IMR-90 (cell line): ENCODE results near the gene TMEM256.

ENCODE experiments used
- BHLHE40 ChIP-seq: fragments of 150-350 bp; IDR thresholded peaks from 2 replicates; pipeline ENCODE4 v1.6.1; 2016; ENCODE audit warnings: mild to moderate bottlenecking, low read depth, low read length
- CEBPB ChIP-seq: IDR thresholded peaks from 2 replicates; pipeline ENCODE4 v1.6.1; 2012; ENCODE audit warnings: low read depth, low read length, improper control_type of control experiment
- CHD1 ChIP-seq: IDR thresholded peaks from 2 replicates; pipeline ENCODE4 v1.6.1; 2012; ENCODE audit warnings: low read depth, low read length, improper control_type of control experiment
- CTCF ChIP-seq: conservative IDR thresholded peaks from 2 replicates; pipeline ENCODE4 v1.5.1; 2012; ENCODE audit warnings: mild to moderate bottlenecking, low read depth, low read length, improper control_type of control experiment
- ELK1 ChIP-seq: fragments of 150-350 bp; IDR thresholded peaks from 2 replicates; pipeline ENCODE4 v1.6.1; 2016; ENCODE audit warnings: low read depth, mild to moderate bottlenecking, low read length, moderate library complexity, borderline replicate concordance
- MAFK ChIP-seq: IDR thresholded peaks from 2 replicates; pipeline ENCODE4 v1.6.1; 2012; ENCODE audit warnings: low read depth, low read length, improper control_type of control experiment
- MAZ ChIP-seq: IDR thresholded peaks from 2 replicates; pipeline ENCODE4 v1.6.1; 2012; ENCODE audit warnings: low read depth, mild to moderate bottlenecking, low read length, improper control_type of control experiment, moderate library complexity, borderline replicate concordance
- MXI1 ChIP-seq: IDR thresholded peaks from 2 replicates; pipeline ENCODE4 v1.6.1; 2012; ENCODE audit warnings: low read depth, mild to moderate bottlenecking, low read length, moderate library complexity, borderline replicate concordance
- POLR2A ChIP-seq: IDR thresholded peaks from 2 replicates; pipeline ENCODE4 v1.6.1; 2012; ENCODE audit warnings: mild to moderate bottlenecking, low read depth, low read length
- RAD21 ChIP-seq: IDR thresholded peaks from 2 replicates; pipeline ENCODE4 v1.6.1; 2012; ENCODE audit warnings: low read length, improper control_type of control experiment
- RCOR1 ChIP-seq: IDR thresholded peaks from 2 replicates; pipeline ENCODE4 v1.6.1; 2012; ENCODE audit warnings: mild to moderate bottlenecking, low read length, improper control_type of control experiment; ENCODE audit not compliant: insufficient replicate concordance
- RFX5 ChIP-seq: IDR thresholded peaks from 2 replicates; pipeline ENCODE4 v1.8.0; 2012; ENCODE audit warnings: low read depth, mild to moderate bottlenecking, low read length, moderate library complexity
- SMC3 ChIP-seq: fragments of 150-350 bp; IDR thresholded peaks from 2 replicates; pipeline ENCODE4 v1.6.1; 2016; ENCODE audit warnings: low read depth, mild to moderate bottlenecking, antibody characterized with exemption, low read length, moderate library complexity
- USF2 ChIP-seq: fragments of 150-350 bp; IDR thresholded peaks from 2 replicates; pipeline ENCODE4 v1.6.1; 2017; ENCODE audit warnings: mild to moderate bottlenecking, antibody characterized with exemption, low read length, low read depth

- TF ChIP-seq CTCF (no peak), CEBPB (no peak), RFX5 (no peak), ELK1 (no peak), CHD1 (no peak), USF2 (no peak), POLR2A (no peak), MAZ (no peak), BHLHE40 (no peak), MXI1 (no peak), MAFK (no peak), SMC3 (no peak), RAD21 (no peak), RCOR1 (no peak)
These were observed 48.8 kb downstream of the TMEM256 start, which contains the start of gene TMEM95 for GRCh38 chr17:7355053-7355452.
